ENCODE results near the gene CLSTN2.

Gene CLSTN2

DNA sequence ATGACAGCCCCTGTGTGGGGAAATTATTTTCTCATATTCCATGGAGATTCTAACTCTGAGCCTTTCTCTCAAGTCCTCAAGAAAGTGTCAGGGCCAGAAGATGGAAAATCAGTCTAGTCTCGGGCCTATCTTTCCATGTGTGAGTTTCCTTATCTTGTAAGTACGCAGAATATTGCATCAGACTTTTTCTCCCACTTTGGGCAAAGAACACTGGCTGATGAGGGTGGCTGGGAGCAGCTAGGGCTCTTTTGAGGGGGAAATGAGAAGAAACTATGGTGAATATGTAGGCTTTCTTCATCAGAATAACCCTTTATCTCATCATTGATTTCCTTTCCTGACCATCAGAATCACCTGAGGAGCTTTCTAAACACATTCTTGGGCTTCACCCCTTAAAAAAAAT lies 264.0 kb downstream of the CLSTN2 start:
- TF ChIP-seq, protein P1, sequence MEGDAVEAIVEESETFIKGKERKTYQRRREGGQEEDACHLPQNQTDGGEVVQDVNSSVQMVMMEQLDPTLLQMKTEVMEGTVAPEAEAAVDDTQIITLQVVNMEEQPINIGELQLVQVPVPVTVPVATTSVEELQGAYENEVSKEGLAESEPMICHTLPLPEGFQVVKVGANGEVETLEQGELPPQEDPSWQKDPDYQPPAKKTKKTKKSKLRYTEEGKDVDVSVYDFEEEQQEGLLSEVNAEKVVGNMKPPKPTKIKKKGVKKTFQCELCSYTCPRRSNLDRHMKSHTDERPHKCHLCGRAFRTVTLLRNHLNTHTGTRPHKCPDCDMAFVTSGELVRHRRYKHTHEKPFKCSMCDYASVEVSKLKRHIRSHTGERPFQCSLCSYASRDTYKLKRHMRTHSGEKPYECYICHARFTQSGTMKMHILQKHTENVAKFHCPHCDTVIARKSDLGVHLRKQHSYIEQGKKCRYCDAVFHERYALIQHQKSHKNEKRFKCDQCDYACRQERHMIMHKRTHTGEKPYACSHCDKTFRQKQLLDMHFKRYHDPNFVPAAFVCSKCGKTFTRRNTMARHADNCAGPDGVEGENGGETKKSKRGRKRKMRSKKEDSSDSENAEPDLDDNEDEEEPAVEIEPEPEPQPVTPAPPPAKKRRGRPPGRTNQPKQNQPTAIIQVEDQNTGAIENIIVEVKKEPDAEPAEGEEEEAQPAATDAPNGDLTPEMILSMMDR (IDR thresholded peaks at IDR 0.05; ENCODE audit: insufficient read depth, low read length, missing control alignments), result no peak
- H3K4me3 ChIP-seq (ENCODE audit: low read depth, low read length), result no peak overlapping the region
- POLR2A ChIA-PET, result no interaction called here
- DNase-seq (ENCODE audit: low read depth, low spot score), result no peak
- CTCF ChIA-PET, result no interaction called here

DNA sequence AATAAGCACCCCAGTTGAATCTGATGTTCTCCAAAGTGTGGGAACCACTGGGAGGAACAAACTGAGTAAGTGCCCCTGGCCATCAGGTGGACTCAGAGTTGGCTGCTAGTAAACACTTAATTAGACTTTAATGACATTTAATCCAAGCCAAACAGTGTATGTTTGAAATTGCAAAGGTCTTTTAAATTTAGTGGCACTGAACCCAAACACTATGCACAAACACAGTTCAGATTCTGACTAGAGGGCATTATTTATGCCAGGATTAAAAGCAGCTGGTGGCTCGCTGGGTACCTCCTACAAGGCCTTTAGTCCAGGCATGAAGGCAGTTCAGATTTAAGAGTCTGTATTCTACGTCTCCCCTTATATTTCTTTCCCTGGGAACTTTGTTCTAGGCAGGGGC lies 264.8 kb downstream of the CLSTN2 start:
- no peak for DNase-seq (ENCODE audit: low read depth, low spot score)
- ChIA-PET POLR2A (no interaction called here), CTCF (no interaction called here)
- no peak overlapping the region for H3K4me3 ChIP-seq (ENCODE audit: low read depth, low read length)
- TF ChIP-seq, protein P1 (IDR thresholded peaks at IDR 0.05; ENCODE audit: insufficient read depth, low read length, missing control alignments), result no peak

DNA sequence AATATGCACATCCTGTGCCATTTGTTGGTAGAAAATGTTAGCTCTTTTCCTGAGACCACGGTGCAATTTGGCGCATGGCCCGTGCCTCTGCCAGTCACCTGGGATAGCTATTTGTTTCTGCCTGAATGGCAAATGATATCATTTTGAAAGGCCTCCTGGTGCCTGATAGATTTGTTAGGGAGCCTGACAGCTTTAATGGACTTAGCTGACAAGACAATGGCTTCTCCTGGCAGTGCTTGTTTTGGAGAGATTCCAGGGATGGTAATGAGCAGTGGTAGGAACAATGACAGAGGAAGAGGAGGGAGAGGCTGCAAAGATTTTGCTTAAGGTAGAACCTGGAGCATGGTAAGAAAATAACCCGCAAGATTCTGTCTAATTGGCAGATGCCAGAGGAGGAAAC lies 268.5 kb downstream of the CLSTN2 start:
- CTCF ChIA-PET, result no interaction called here
- TF ChIP-seq, protein P1 (IDR thresholded peaks at IDR 0.05; ENCODE audit: insufficient read depth, low read length, missing control alignments), result no peak
- no peak for DNase-seq (ENCODE audit: low read depth, low spot score)
- POLR2A ChIA-PET, result no interaction called here
- no peak overlapping the region for H3K4me3 ChIP-seq (ENCODE audit: low read depth, low read length)

DNA sequence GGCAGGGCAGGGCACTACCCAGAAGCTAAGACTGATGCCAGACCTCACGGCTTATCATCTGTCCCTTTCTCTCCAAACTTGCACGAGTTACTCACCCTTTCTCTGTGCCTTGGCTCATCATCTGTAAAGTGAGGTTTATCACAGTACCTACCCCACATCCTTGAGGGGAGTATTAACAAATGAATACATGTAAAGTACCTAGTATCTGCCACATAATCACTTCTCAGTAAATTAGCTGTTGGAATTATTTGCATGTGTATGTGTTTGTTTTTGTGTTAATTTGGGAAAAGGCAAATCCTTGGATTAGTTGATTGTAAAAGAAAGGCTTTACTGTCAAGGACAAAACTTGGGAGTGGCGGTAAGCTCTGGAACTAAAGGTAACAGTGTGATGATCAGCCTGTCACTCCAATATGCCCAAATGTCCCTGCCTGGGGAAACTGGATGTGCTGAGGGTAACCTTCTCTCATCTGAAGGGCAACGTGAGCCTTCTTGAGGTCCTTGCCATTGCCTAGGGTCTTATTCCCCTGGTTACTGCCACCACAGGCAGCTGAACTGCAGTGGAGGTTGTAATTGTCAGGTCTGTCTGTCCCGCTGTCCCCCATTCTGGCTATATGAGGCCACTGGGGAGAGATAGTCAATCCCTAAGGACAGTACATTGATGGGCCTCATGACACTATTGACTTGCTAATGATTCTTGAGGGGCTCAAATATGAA lies 269.4 kb downstream of the CLSTN2 start:
- ChIA-PET POLR2A (no interaction called here), CTCF (no interaction called here)
- DNase-seq (ENCODE audit: low read depth, low spot score), result no peak
- H3K4me3 ChIP-seq (ENCODE audit: low read depth, low read length), result no peak overlapping the region
- TF ChIP-seq, protein P1 (IDR thresholded peaks at IDR 0.05; ENCODE audit: insufficient read depth, low read length, missing control alignments), result no peak

DNA sequence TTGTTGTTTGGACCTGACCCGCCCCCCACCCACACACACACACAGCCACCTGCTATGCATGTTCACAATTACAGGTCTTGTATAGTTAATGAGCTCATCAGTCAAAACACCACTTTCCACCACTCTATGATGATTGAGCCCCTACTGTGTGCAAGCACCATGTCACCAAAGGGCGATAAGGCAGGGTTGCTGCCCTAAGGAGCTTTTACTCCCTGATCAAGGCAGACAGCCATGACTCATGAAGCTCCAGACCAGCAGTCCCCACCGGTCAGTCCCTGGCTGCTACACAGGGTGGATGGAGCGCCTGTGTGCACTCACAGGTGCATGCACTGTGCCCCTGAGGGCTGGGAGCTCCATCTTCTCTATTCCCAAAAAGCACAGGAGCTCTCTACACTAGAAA lies 270.6 kb downstream of the CLSTN2 start:
- CTCF ChIA-PET, result no interaction called here
- DNase-seq (ENCODE audit: low read depth, low spot score), result no peak
- POLR2A ChIA-PET, result no interaction called here
- H3K4me3 ChIP-seq (ENCODE audit: low read depth, low read length), result no peak overlapping the region
- TF ChIP-seq, protein P1 (IDR thresholded peaks at IDR 0.05; ENCODE audit: insufficient read depth, low read length, missing control alignments), result no peak

DNA sequence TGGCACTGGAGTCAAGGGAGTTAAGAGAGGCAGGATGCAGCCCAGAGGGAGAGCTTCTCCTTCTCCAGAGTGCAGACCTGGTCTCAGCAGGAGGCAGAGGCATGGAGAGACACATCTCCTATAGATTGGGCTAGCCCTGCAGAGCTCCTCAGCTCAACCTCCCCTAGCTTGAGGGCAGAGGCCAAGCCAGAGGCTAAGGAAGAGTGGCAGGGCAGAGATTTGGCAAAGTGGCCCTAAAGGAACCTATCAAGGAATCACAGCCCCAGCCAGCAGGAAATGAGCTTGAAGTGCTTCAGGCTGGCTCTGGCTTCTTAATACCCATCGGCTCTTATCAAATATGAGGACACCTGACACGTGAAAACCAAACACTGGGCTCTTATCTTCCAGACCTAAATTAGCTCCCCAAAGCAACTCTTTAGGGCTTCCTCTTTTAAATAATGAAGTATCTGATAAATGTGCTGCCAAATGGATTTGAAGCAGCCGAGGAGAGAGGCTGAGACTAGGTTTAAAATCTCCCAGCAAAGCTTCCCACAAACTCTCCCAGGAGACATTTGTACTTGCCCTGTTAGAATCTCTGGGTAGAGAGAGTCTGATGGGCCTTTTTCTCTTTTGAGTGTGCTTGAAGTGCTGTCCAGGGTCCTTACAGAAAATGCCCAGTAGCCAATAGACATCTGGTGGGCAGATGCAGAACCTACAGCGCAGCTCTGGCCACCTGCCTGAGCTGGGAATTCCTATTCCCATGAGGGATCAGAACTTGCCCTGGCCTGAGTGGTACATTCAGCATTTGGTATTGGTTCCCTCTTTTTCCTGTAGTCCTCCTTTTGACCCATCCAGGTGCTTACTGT lies 271.4 kb downstream of the CLSTN2 start:
- TF ChIP-seq, protein P1 (IDR thresholded peaks at IDR 0.05; ENCODE audit: insufficient read depth, low read length, missing control alignments), result no peak
- H3K4me3 ChIP-seq (ENCODE audit: low read depth, low read length), result no peak overlapping the region
- no peak for DNase-seq (ENCODE audit: low read depth, low spot score)
- CTCF ChIA-PET, result no interaction called here
- POLR2A ChIA-PET, result no interaction called here

Data from AG04449 (cell line).